HCT116 (cell line): ENCODE data around the gene PAIP1. TPM values are rescaled to one million over a fixed set of nuclear protein-coding genes. Genes with fewer than 3 reads are reported as not detected.

ENCODE experiments used
- ATAC-seq: fragments of 200-7000 bp; cut with Tn5 transposase; 2 replicates; pipeline ENCODE4 v1.9.1; 2020; ENCODE audit warnings: mild to moderate bottlenecking, moderate library complexity
- BruUV-seq: library from RNA; stranded (reverse); fragments of 400-500 nt; replicated peaks from 2 replicates; lab custom pipeline; 2021; lab: Mats Ljungman, UMichigan
- CTCF ChIA-PET: fragments of 300-600 bp; sonication (Branson Sonifier 250); formaldehyde crosslinking; loops from one replicate; lab custom pipeline; 2021; ENCODE audit warnings: antibody characterized with exemption; lab: Charles Lee
- POLR2A ChIA-PET: fragments of 300-600, 350-600 bp; sonication (Branson Sonifier 250); formaldehyde crosslinking; loops from one replicate; lab custom pipeline; 2021; ENCODE audit warnings: antibody characterized with exemption; lab: Charles Lee
- RAD21 ChIA-PET, 2 experiments: fragments of 300-600 bp; sonication (Branson Sonifier 250); formaldehyde crosslinking; loops; one replicate each; lab custom pipeline; 2023; ENCODE audit warnings: low total read pairs in 2 of 2; ENCODE audit not compliant: uncharacterized antibody in 2 of 2, unreplicated experiment in 2 of 2, low non-redundant PET in 1 of 2; lab: Charles Lee
- DNase-seq: peaks from one replicate; pipeline ENCODE4 v3.0.0-alpha.2; 2010; ENCODE audit warnings: low read depth, low spot score
- H2AFZ ChIP-seq: fragments of 200-600 bp; shearing (Covaris generic), sonication (generic); 2 replicates; pipeline ENCODE4 v1.6.1; 2017; ENCODE audit warnings: low read depth, mixed run types, mixed read lengths, antibody characterized with exemption, low read length; ENCODE audit not compliant: poor library complexity, severe bottlenecking
- H3K27ac ChIP-seq: 2 replicates; pipeline ENCODE4 v1.5.1; 2012; ENCODE audit warnings: low read depth, low read length
- H3K27me3 ChIP-seq: fragments of 200-600 bp; sonication (generic); 2 replicates; pipeline ENCODE4 v1.6.1; 2016; ENCODE audit warnings: mixed run types, low read length, mixed read lengths; ENCODE audit not compliant: insufficient read depth
- H3K36me3 ChIP-seq, 2 experiments: fragments of 200-500 bp in 1 of 2; fragments of 200-600 bp in 1 of 2; sonication (Bioruptor generic) in 1 of 2; sonication (generic) in 1 of 2; 2 replicates each; pipeline versions ENCODE4 v1.5.1 to v1.6.1; 2014 to 2016; ENCODE audit warnings: low read length in 2 of 2, inconsistent platforms in 1 of 2, mixed read lengths in 1 of 2, mixed run types in 1 of 2; ENCODE audit not compliant: insufficient read depth in 2 of 2, control insufficient read depth in 1 of 2
- H3K4me1 ChIP-seq, 2 experiments: fragments of 200-600 bp in 1 of 2; sonication (generic) in 1 of 2; 2 replicates each; pipeline versions ENCODE4 v1.5.1 to v1.6.1; 2012 to 2017; ENCODE audit warnings: low read length in 2 of 2, inconsistent platforms in 1 of 2, mild to moderate bottlenecking in 1 of 2, mixed read lengths in 1 of 2, mixed run types in 1 of 2, moderate library complexity in 1 of 2; ENCODE audit not compliant: insufficient read depth in 2 of 2, control insufficient read depth in 1 of 2
- H3K4me2 ChIP-seq: fragments of 200-600 bp; sonication (generic); 2 replicates; pipeline ENCODE4 v1.6.1; 2017; ENCODE audit warnings: mixed run types, low read length, mixed read lengths
- H3K4me3 ChIP-seq, 2 experiments: fragments of 200-600 bp in 1 of 2; sonication (generic) in 1 of 2; replicated peaks in 1 of 2; 2 replicates each; pipeline ENCODE4 v1.5.1; 2011 to 2016; ENCODE audit warnings: low read length in 2 of 2, control low read depth in 1 of 2, low read depth in 1 of 2, mild to moderate bottlenecking in 1 of 2, mixed read lengths in 1 of 2, mixed run types in 1 of 2
- H3K79me2 ChIP-seq: fragments of 200-600 bp; sonication (generic); 2 replicates; pipeline ENCODE4 v1.6.1; 2017; ENCODE audit warnings: mild to moderate bottlenecking, mixed run types, low read length, moderate library complexity, mixed read lengths; ENCODE audit not compliant: insufficient read depth
- H3K9ac ChIP-seq: fragments of 200-600 bp; sonication (generic); 2 replicates; pipeline ENCODE4 v1.6.1; 2016; ENCODE audit warnings: low read length, mixed read lengths
- H3K9me2 ChIP-seq: fragments of 200-600 bp; sonication (generic), shearing (Covaris generic); 2 replicates; pipeline ENCODE4 v1.6.1; 2017; ENCODE audit warnings: mixed run types, mild to moderate bottlenecking, moderate library complexity; ENCODE audit not compliant: insufficient read depth
- H3K9me3 ChIP-seq, 2 experiments: fragments of 200-500 bp in 1 of 2; fragments of 200-600 bp in 1 of 2; sonication (Bioruptor generic) in 1 of 2; sonication (generic) in 1 of 2; 2 replicates each; pipeline ENCODE4 v1.6.1; 2014 to 2017; ENCODE audit warnings: low read length in 2 of 2, mixed read lengths in 2 of 2, inconsistent platforms in 1 of 2, low read depth in 1 of 2, mild to moderate bottlenecking in 1 of 2, mixed run types in 1 of 2, moderate library complexity in 1 of 2; ENCODE audit not compliant: control insufficient read depth in 1 of 2, insufficient read depth in 1 of 2
- H4K20me1 ChIP-seq: fragments of 200-600 bp; sonication (generic), shearing (Covaris generic); 2 replicates; pipeline ENCODE4 v1.6.1; 2017; ENCODE audit warnings: mixed run types, mild to moderate bottlenecking, moderate library complexity; ENCODE audit not compliant: insufficient read depth
- ATF3 ChIP-seq: IDR thresholded peaks from 2 replicates; pipeline ENCODE4 v1.6.1; 2012
- CEBPB ChIP-seq: IDR thresholded peaks from 2 replicates; pipeline ENCODE4 v1.6.1; 2012; ENCODE audit warnings: low read depth
- EGR1 ChIP-seq: IDR thresholded peaks from 2 replicates; pipeline ENCODE4 v1.6.1; 2012; ENCODE audit warnings: low read depth
- EZH2 ChIP-seq: fragments of 200-600 bp; sonication (generic); IDR thresholded peaks from 2 replicates; pipeline ENCODE4 v1.6.1; 2017; ENCODE audit warnings: antibody characterized with exemption, mixed run types
- EZH2phosphoT487 ChIP-seq: fragments of 200-600 bp; IDR thresholded peaks from 2 replicates; pipeline ENCODE4 v1.6.1; 2018; ENCODE audit warnings: antibody characterized with exemption, borderline replicate concordance
- JUND ChIP-seq: IDR thresholded peaks from 2 replicates; pipeline ENCODE4 v1.6.1; 2012
- POLR2AphosphoS5 ChIP-seq: IDR thresholded peaks from 2 replicates; pipeline ENCODE4 v1.6.1; 2011; ENCODE audit warnings: mild to moderate bottlenecking, low read depth, low read length, moderate library complexity
- RAD21 ChIP-seq: IDR thresholded peaks from 2 replicates; pipeline ENCODE4 v1.6.1; 2012; ENCODE audit warnings: low read depth, mild to moderate bottlenecking
- SRF ChIP-seq: IDR thresholded peaks from 2 replicates; pipeline ENCODE4 v1.6.1; 2012; ENCODE audit warnings: low read depth
- YY1 ChIP-seq: IDR thresholded peaks from 2 replicates; pipeline ENCODE4 v1.6.1; 2011; ENCODE audit warnings: low read length, low read depth, moderate library complexity, mild to moderate bottlenecking; ENCODE audit not compliant: insufficient replicate concordance; ENCODE audit errors: extremely low read depth
- ZBTB33 ChIP-seq: IDR thresholded peaks from 2 replicates; pipeline ENCODE4 v1.6.1; 2011; ENCODE audit warnings: mild to moderate bottlenecking, low read length, moderate library complexity; ENCODE audit not compliant: insufficient replicate concordance; ENCODE audit errors: extremely low read depth
- ZFX ChIP-seq: fragments of 450-650 bp; IDR thresholded peaks from 2 replicates; pipeline ENCODE4 v1.6.1; 2017
- intact Hi-C: fragments of 100-400 bp; cut with micrococcal nuclease; formaldehyde crosslinking; loops from 2 replicates; pipeline ENCODE4 v1.10.0; 2022
- total RNA-seq: library from RNA; stranded (reverse); gene quantifications from one replicate; pipeline ENCODE4 v1.2.1, GENCODE V29; 2021; ENCODE audit not compliant: unreplicated experiment
- TF ChIP-seq, protein P1 (sequence below), 3 experiments: fragments of 200-600 bp in 1 of 3; sonication (generic) in 1 of 3; IDR thresholded peaks in 2 of 3; conservative IDR thresholded peaks in 1 of 3; 2 replicates each; pipeline ENCODE4 v1.5.1; 2012 to 2017; ENCODE audit warnings: low read depth in 2 of 3, low read length in 2 of 3, antibody characterized with exemption in 1 of 3, borderline replicate concordance in 1 of 3, control low read depth in 1 of 3, mild to moderate bottlenecking in 1 of 3, mixed read lengths in 1 of 3, mixed run types in 1 of 3, moderate library complexity in 1 of 3; ENCODE audit not compliant: insufficient read depth in 1 of 3
- TF ChIP-seq, protein P2 (sequence below): IDR thresholded peaks from 2 replicates; pipeline ENCODE4 v1.6.1; 2012; ENCODE audit warnings: low read depth

The PAIP1 gene
- total RNA-seq, 1 experiment from 2014 or later = 83.8 TPM

- TF ChIP-seq JUND = no peak
Measured at GRCh38 chr5:43514471-43514815, 42.4 kb downstream of the PAIP1 start (continued).

DNA sequence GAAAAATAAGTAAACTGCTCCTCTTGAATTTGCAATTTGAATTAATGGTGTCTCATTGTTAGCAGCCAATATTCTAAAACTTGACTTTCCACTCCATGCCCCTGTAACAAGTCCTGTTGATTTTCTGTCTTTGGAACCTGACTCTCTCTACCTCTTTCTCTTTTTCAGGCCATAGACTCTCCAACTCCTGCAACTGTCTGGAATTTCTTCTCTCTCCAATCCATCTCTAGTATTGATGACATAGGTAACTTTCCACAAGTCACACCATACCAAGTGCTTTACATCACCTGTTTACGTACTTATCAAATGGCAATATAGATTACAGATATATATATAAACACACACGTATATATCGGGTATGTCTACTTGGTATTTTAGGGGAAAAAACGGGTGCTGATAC, 42.9 kb downstream of the PAIP1 start:
- no TSS peak for BruUV-seq
- ChIA-PET POLR2A (no interaction called here), RAD21 (no interaction called here), CTCF (no interaction called here)
- H3K9me3 ChIP-seq = no peaks in the 10 kb centered on the region
- H3K79me2 ChIP-seq = peaks cover 16% of the 10 kb centered on the region
- no peaks in the 10 kb centered on the region; a peak in 1 of 4 replicates for H3K36me3 ChIP-seq
- peak overlapping the region; percentile 86 for H3K9ac ChIP-seq
- no peaks in the 10 kb centered on the region for H3K9me2 ChIP-seq
- H4K20me1 ChIP-seq = no peaks in the 10 kb centered on the region
- ATAC-seq = no peak
- peak overlapping the region; percentile 80 to 85 for H3K4me3 ChIP-seq
- peak overlapping the region; percentile 76 for H3K4me2 ChIP-seq
- intact Hi-C loops = no loop called here
- no peak for DNase-seq
- H3K27ac ChIP-seq = peak overlapping the region; percentile 70; the same call in 1 of the 2 replicates
- H3K4me1 ChIP-seq = peaks cover 5 to 18% of the 10 kb centered on the region in 2 experiments; a peak in 2 of 4 replicates
- no peak overlapping the region for H2AFZ ChIP-seq
- TF ChIP-seq SRF (no peak), RAD21 (no peak), EZH2 (no peak), YY1 (no peak), EZH2phosphoT487 (no peak), ZBTB33 (no peak), ZFX (no peak), EGR1 (no peak), ATF3 (no peak), CEBPB (no peak), POLR2AphosphoS5 (no peak)
- TF ChIP-seq, protein P1, sequence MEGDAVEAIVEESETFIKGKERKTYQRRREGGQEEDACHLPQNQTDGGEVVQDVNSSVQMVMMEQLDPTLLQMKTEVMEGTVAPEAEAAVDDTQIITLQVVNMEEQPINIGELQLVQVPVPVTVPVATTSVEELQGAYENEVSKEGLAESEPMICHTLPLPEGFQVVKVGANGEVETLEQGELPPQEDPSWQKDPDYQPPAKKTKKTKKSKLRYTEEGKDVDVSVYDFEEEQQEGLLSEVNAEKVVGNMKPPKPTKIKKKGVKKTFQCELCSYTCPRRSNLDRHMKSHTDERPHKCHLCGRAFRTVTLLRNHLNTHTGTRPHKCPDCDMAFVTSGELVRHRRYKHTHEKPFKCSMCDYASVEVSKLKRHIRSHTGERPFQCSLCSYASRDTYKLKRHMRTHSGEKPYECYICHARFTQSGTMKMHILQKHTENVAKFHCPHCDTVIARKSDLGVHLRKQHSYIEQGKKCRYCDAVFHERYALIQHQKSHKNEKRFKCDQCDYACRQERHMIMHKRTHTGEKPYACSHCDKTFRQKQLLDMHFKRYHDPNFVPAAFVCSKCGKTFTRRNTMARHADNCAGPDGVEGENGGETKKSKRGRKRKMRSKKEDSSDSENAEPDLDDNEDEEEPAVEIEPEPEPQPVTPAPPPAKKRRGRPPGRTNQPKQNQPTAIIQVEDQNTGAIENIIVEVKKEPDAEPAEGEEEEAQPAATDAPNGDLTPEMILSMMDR (IDR thresholded peaks at IDR 0.05 in 2 of 3, conservative IDR thresholded peaks at IDR 0.05 in 1 of 3; ENCODE audit: borderline replicate concordance in 1 of 3, insufficient read depth in 1 of 3, low read depth in 2 of 3, low read length in 2 of 3) = no peak
- TF ChIP-seq, protein P2, sequence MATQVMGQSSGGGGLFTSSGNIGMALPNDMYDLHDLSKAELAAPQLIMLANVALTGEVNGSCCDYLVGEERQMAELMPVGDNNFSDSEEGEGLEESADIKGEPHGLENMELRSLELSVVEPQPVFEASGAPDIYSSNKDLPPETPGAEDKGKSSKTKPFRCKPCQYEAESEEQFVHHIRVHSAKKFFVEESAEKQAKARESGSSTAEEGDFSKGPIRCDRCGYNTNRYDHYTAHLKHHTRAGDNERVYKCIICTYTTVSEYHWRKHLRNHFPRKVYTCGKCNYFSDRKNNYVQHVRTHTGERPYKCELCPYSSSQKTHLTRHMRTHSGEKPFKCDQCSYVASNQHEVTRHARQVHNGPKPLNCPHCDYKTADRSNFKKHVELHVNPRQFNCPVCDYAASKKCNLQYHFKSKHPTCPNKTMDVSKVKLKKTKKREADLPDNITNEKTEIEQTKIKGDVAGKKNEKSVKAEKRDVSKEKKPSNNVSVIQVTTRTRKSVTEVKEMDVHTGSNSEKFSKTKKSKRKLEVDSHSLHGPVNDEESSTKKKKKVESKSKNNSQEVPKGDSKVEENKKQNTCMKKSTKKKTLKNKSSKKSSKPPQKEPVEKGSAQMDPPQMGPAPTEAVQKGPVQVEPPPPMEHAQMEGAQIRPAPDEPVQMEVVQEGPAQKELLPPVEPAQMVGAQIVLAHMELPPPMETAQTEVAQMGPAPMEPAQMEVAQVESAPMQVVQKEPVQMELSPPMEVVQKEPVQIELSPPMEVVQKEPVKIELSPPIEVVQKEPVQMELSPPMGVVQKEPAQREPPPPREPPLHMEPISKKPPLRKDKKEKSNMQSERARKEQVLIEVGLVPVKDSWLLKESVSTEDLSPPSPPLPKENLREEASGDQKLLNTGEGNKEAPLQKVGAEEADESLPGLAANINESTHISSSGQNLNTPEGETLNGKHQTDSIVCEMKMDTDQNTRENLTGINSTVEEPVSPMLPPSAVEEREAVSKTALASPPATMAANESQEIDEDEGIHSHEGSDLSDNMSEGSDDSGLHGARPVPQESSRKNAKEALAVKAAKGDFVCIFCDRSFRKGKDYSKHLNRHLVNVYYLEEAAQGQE = no peak
- H3K27me3 ChIP-seq = no peaks in the 10 kb centered on the region
